Mesendoderm (in vitro differentiated cells): ENCODE data around the gene TCHP.
"Not testable (repeated sequence)": the region's sequence is repeated elsewhere in the genome, so short reads cannot be mapped to it uniquely, and the experiment has no call there.

Experiments used
- DNase-seq: peaks from one replicate; pipeline ENCODE4 v3.0.0; 2013
- H2AK5ac ChIP-seq: 2 replicates; pipeline ENCODE4 v1.6.1; 2013; ENCODE audit warnings: low read length, inconsistent platforms
- H2BK120ac ChIP-seq: 2 replicates; pipeline ENCODE4 v1.6.1; 2013; ENCODE audit warnings: low read depth, mild to moderate bottlenecking, low read length, moderate library complexity, mixed read lengths
- H2BK15ac ChIP-seq: replicated peaks from 2 replicates; pipeline ENCODE4 v1.6.1; 2013; ENCODE audit warnings: low read depth, mild to moderate bottlenecking, moderate library complexity
- H2BK5ac ChIP-seq: 2 replicates; pipeline ENCODE4 v1.6.1; 2013; ENCODE audit warnings: low read length, inconsistent platforms
- H3K18ac ChIP-seq: 2 replicates; pipeline ENCODE4 v1.6.1; 2013; ENCODE audit warnings: mild to moderate bottlenecking, low read length, mixed read lengths
- H3K23ac ChIP-seq: one replicate; pipeline ENCODE4 v1.6.1; 2013; ENCODE audit warnings: low read length
- H3K27ac ChIP-seq: 2 replicates; pipeline ENCODE4 v1.5.1; 2013; ENCODE audit warnings: low read depth, mild to moderate bottlenecking, inconsistent platforms, low read length, moderate library complexity
- H3K27me3 ChIP-seq: 2 replicates; pipeline ENCODE4 v1.6.1; 2013; ENCODE audit warnings: low read length, control low read depth, mild to moderate bottlenecking, inconsistent platforms; ENCODE audit not compliant: insufficient read depth, poor library complexity
- H3K36me3 ChIP-seq: 2 replicates; pipeline ENCODE4 v1.6.1; 2013; ENCODE audit warnings: low read length, inconsistent platforms; ENCODE audit not compliant: control insufficient read depth, insufficient read depth
- H3K4ac ChIP-seq: one replicate; pipeline ENCODE4 v1.6.1; 2013; ENCODE audit warnings: low read depth, mild to moderate bottlenecking, low read length, moderate library complexity
- H3K4me1 ChIP-seq: 2 replicates; pipeline ENCODE4 v1.6.1; 2013; ENCODE audit warnings: low read depth, low read length, inconsistent platforms; ENCODE audit not compliant: control insufficient read depth
- H3K4me2 ChIP-seq: 2 replicates; pipeline ENCODE4 v1.6.1; 2013; ENCODE audit warnings: low read length
- H3K4me3 ChIP-seq: 2 replicates; pipeline ENCODE4 v1.5.1; 2013; ENCODE audit warnings: mild to moderate bottlenecking, low read length
- H3K56ac ChIP-seq: one replicate; pipeline ENCODE4 v1.6.1; 2013; ENCODE audit warnings: low read length
- H3K79me1 ChIP-seq: 2 replicates; pipeline ENCODE4 v1.6.1; 2013; ENCODE audit warnings: low read length, inconsistent platforms
- H3K79me2 ChIP-seq: 2 replicates; pipeline ENCODE4 v1.6.1; 2013; ENCODE audit warnings: mild to moderate bottlenecking, low read length; ENCODE audit not compliant: control insufficient read depth, insufficient read depth
- H3K9ac ChIP-seq: 2 replicates; pipeline ENCODE4 v1.6.1; 2013; ENCODE audit warnings: low read length, inconsistent platforms
- H4K5ac ChIP-seq: one replicate; pipeline ENCODE4 v1.6.1; 2013; ENCODE audit warnings: low read length
- H4K8ac ChIP-seq: one replicate; pipeline ENCODE4 v1.6.1; 2013; ENCODE audit warnings: low read depth, mild to moderate bottlenecking, control low read depth, low read length, moderate library complexity
- WGBS: extraction: QIAGEN DNeasy Blood & Tissue Kit; methylation state at CpG from one replicate; pipeline ENCODE4 v1.1.7; 2013; ENCODE audit warnings: low lambda C conversion rate, missing lambda C conversion rate; ENCODE audit not compliant: insufficient coverage; ENCODE audit errors: extremely low coverage; 5-methylcytosine and 5-hydroxymethylcytosine counted together

Gene TCHP

GRCh38 chr12:109893261-109893995 lies 6.6 kb upstream of the TCHP start:
- Histone ChIP-seq H2BK15ac (no peak overlapping the region), H3K27ac (no peak overlapping the region), H3K23ac (no peak overlapping the region), H2AK5ac (no peak overlapping the region), H3K56ac (no peak overlapping the region), H2BK5ac (no peak overlapping the region), H3K4me2 (no peak overlapping the region), H3K36me3 (no peaks in the 10 kb centered on the region), H3K4ac (no peak overlapping the region), H4K8ac (no peak overlapping the region), H3K4me3 (no peak overlapping the region), H2BK120ac (no peak overlapping the region), H3K9ac (no peak overlapping the region), H3K27me3 (no peaks in the 10 kb centered on the region), H3K79me1 (no peaks in the 10 kb centered on the region), H3K4me1 (no peaks in the 10 kb centered on the region), H3K79me2 (no peaks in the 10 kb centered on the region), H4K5ac (no peak overlapping the region), H3K18ac (no peak overlapping the region)
- no peak for DNase-seq
- WGBS: no CpG with 5 or more reads among the region's 7 CpGs

GRCh38 chr12:109894939-109895338 lies 5.1 kb upstream of the TCHP start:
- Histone ChIP-seq H3K4me3 (no peak overlapping the region), H3K18ac (no peak overlapping the region), H2AK5ac (no peak overlapping the region), H3K27ac (no peak overlapping the region), H3K4me1 (no peaks in the 10 kb centered on the region), H3K4me2 (no peak overlapping the region), H3K36me3 (no peaks in the 10 kb centered on the region), H4K5ac (no peak overlapping the region), H2BK120ac (no peak overlapping the region), H3K4ac (no peak overlapping the region), H4K8ac (no peak overlapping the region), H3K27me3 (no peaks in the 10 kb centered on the region), H3K79me1 (no peaks in the 10 kb centered on the region), H3K9ac (no peak overlapping the region), H2BK5ac (no peak overlapping the region), H3K79me2 (no peaks in the 10 kb centered on the region), H2BK15ac (no peak overlapping the region), H3K23ac (no peak overlapping the region), H3K56ac (no peak overlapping the region)
- DNase-seq: no peak
- no CpG with 5 or more reads among the region's 4 CpGs for WGBS

- Histone ChIP-seq H2BK5ac (no peak overlapping the region), H3K79me2 (no peaks in the 10 kb centered on the region), H3K56ac (no peak overlapping the region), H3K27ac (no peak overlapping the region), H3K4me2 (no peak overlapping the region), H4K8ac (no peak overlapping the region), H4K5ac (no peak overlapping the region), H3K9ac (no peak overlapping the region), H3K4ac (no peak overlapping the region), H3K4me3 (no peak overlapping the region), H2BK120ac (no peak overlapping the region), H2AK5ac (no peak overlapping the region), H3K79me1 (peaks cover 2% of the 10 kb centered on the region), H2BK15ac (no peak overlapping the region), H3K36me3 (no peaks in the 10 kb centered on the region), H3K27me3 (no peaks in the 10 kb centered on the region), H3K18ac (no peak overlapping the region), H3K4me1 (no peaks in the 10 kb centered on the region), H3K23ac (no peak overlapping the region)
- DNase-seq: no peak
- WGBS: no CpG with 5 or more reads among the region's 6 CpGs
Observed at GRCh38 chr12:109896188-109896587, 3.9 kb upstream of the TCHP start.

- Histone ChIP-seq H3K56ac (no peak overlapping the region), H3K23ac (no peak overlapping the region), H3K27me3 (no peaks in the 10 kb centered on the region), H3K79me1 (peaks cover 2% of the 10 kb centered on the region), H2BK15ac (no peak overlapping the region), H3K79me2 (no peaks in the 10 kb centered on the region), H2AK5ac (no peak overlapping the region), H3K4me3 (no peak overlapping the region), H3K4me1 (no peaks in the 10 kb centered on the region), H2BK5ac (no peak overlapping the region), H4K5ac (no peak overlapping the region), H3K18ac (no peak overlapping the region), H4K8ac (no peak overlapping the region), H3K36me3 (no peaks in the 10 kb centered on the region), H3K4me2 (no peak overlapping the region), H3K4ac (no peak overlapping the region), H3K9ac (no peak overlapping the region), H3K27ac (no peak overlapping the region), H2BK120ac (no peak overlapping the region)
- no CpG with 5 or more reads among the region's 6 CpGs for WGBS
- DNase-seq: no peak
Observed at GRCh38 chr12:109897029-109897428, 3.0 kb upstream of the TCHP start.

GRCh38 chr12:109899345-109899744 lies 729 bp upstream of the TCHP start:
- H2AK5ac ChIP-seq, H4K5ac ChIP-seq, H3K4ac ChIP-seq, H2BK5ac ChIP-seq, H3K36me3 ChIP-seq, H4K8ac ChIP-seq, H3K79me2 ChIP-seq, H3K27me3 ChIP-seq, DNase-seq, H3K23ac ChIP-seq, H3K9ac ChIP-seq, H2BK15ac ChIP-seq, H3K27ac ChIP-seq, H3K4me1 ChIP-seq, H3K4me3 ChIP-seq, H2BK120ac ChIP-seq, H3K79me1 ChIP-seq, H3K4me2 ChIP-seq: not testable (repeated sequence)
- WGBS: no CpG with 5 or more reads among the region's 15 CpGs
- Histone ChIP-seq H3K18ac (peak overlapping the region; percentile 44), H3K56ac (peak overlapping the region; percentile 49)
